Adrenal gland (tissue), 12 donors: ENCODE data around the gene PRG2. TPM values are rescaled to one million over a fixed set of nuclear protein-coding genes. Genes with fewer than 3 reads are reported as not detected.

Source experiments
- DNase-seq, 7 donors: peaks; one replicate each; pipeline ENCODE4 v3.0.0-alpha.2; 2019 to 2020
- H3K27ac ChIP-seq, 5 donors: fragments of 200-600 bp; sonication (generic) in 4 of 5; 1 replicate in 3 of 5; 2 replicates in 2 of 5; pipeline versions ENCODE4 v1.5.1 to v1.8.0; 2016 to 2020; ENCODE audit warnings: mild to moderate bottlenecking in 1 of 5
- H3K27me3 ChIP-seq: fragments of 200-600 bp; 2 replicates; pipeline ENCODE4 v1.8.0; 2021
- H3K36me3 ChIP-seq, 2 donors: fragments of 200-600 bp; replicated peaks in 1 of 2; 1 replicate in 1 of 2; 2 replicates in 1 of 2; pipeline versions ENCODE4 v1.5.1 to v1.8.0; 2018 to 2022
- H3K4me1 ChIP-seq, 2 donors: fragments of 200-600 bp; replicated peaks in 1 of 2; 1 replicate in 1 of 2; 2 replicates in 1 of 2; pipeline versions ENCODE4 v1.5.1 to v1.8.0; 2018 to 2021
- H3K4me3 ChIP-seq, 4 donors: fragments of 200-600 bp; sonication (generic) in 3 of 4; one replicate each; pipeline ENCODE4 v1.5.1; 2016 to 2018
- H3K9me3 ChIP-seq, 3 donors: fragments of 200-600 bp; sonication (generic) in 1 of 3; replicated peaks in 1 of 3; 1 replicate in 2 of 3; 2 replicates in 1 of 3; pipeline versions ENCODE4 v1.5.1 to v1.8.0; 2016 to 2021
- POLR2A ChIP-seq, 2 donors: fragments of 450-650 bp; IDR thresholded peaks; one replicate each; pipeline ENCODE4 v1.6.1; 2017; ENCODE audit warnings: antibody characterized with exemption in 2 of 2, mild to moderate bottlenecking in 2 of 2, moderate library complexity in 1 of 2
- WGBS, 4 donors: extraction: QIAGEN DNeasy Blood & Tissue Kit in 2 of 4; methylation state at CpG; one replicate each; pipeline versions ENCODE4 v1.1.5 to v1.1.7; 2013 to 2017; 5-methylcytosine and 5-hydroxymethylcytosine counted together
- intact Hi-C, 2 donors: fragments of 100-400 bp; cut with DNase I; formaldehyde crosslinking; loops; one replicate each; pipeline versions ENCODE4 v1.14.1 to v1.15.0; 2022 to 2023
- polyA plus RNA-seq, 3 donors: library from polyadenylated mRNA; stranded (reverse); fragments of 200-250 nt in 2 of 3; fragments of 350-450 nt in 1 of 3; fragmentation: Illumina TruSeq in 1 of 3; extraction: RNeasy Lipid Tissue Mini Kit (QIAGEN cat#74804) in 1 of 3; gene quantifications; one replicate each; pipeline ENCODE4 v1.2.3, GENCODE V29; 2013 to 2014
- total RNA-seq, 9 donors: library from RNA; depleted of rRNA in 4 of 9; stranded (reverse); fragments of >200 nt in 4 of 9; fragments of 120-200 nt in 1 of 9; fragmentation: NEBNext Ultra II Directional in 1 of 9; extraction: Animal tissue kit (Norgen Biotek cat#: 25700) in 1 of 9; gene quantifications; one replicate each; pipeline versions ENCODE4 v1.1.0 to v1.2.4, GENCODE V29; 2013 to 2023
- TF ChIP-seq, protein P1 (sequence below), 6 experiments: fragments of 450-650 bp in 4 of 6; fragments of 200-600 bp in 2 of 6; sonication (generic) in 1 of 6; IDR thresholded peaks; 1 replicate in 5 of 6; 2 replicates in 1 of 6; pipeline versions ENCODE4 v1.5.1 to v1.8.0; 2016 to 2021; ENCODE audit warnings: antibody characterized with exemption in 6 of 6, mild to moderate bottlenecking in 2 of 6, moderate library complexity in 1 of 6
- donor health status: healthy with polysubstance abuse.
- donor health status: Bipolar disorder and iron deficiency.
- donor health status: DM: yes; HTN: yes; CAD: no.
- donor health status: DM: no; HTN: no; CAD: no.
- donor health status: DM: no; HTN: no; CAD: no.
- donor health status: DM: yes; HTN: yes; CAD: no.

Gene PRG2
- total and polyA plus RNA-seq, 12 donors, result 0.24 to 0.97 (median 0.27) TPM; not detected in 8

DNA sequence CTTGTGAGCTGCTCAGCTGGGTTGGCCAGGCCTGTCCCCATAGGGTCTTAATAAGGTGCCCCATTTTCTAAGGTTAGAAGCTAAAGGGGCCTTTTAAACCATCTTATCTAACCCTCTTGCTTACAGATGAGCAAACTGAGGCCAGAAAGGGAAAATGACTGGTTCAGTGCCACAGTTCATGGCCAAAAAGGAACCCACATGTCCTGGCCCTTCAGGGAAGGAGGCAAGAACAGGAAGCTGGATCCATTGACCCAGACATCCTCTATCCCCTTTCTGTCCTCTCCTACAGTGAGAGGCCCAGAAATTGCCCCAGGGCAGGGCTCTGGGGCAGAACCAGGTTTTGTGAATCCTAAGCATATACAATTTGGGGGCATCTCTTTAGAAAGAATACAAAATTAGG lies 19.5 kb downstream of the PRG2 start:
- Histone ChIP-seq H3K27ac (no peak overlapping the region), H3K9me3 (no peaks in the 10 kb centered on the region), H3K36me3 (no peaks in the 10 kb centered on the region), H3K27me3 (no peaks in the 10 kb centered on the region), H3K4me1 (no peaks in the 10 kb centered on the region), H3K4me3 (no peak overlapping the region)
- no peak for DNase-seq
- intact Hi-C loops, result no loop called here
- TF ChIP-seq, protein P1, sequence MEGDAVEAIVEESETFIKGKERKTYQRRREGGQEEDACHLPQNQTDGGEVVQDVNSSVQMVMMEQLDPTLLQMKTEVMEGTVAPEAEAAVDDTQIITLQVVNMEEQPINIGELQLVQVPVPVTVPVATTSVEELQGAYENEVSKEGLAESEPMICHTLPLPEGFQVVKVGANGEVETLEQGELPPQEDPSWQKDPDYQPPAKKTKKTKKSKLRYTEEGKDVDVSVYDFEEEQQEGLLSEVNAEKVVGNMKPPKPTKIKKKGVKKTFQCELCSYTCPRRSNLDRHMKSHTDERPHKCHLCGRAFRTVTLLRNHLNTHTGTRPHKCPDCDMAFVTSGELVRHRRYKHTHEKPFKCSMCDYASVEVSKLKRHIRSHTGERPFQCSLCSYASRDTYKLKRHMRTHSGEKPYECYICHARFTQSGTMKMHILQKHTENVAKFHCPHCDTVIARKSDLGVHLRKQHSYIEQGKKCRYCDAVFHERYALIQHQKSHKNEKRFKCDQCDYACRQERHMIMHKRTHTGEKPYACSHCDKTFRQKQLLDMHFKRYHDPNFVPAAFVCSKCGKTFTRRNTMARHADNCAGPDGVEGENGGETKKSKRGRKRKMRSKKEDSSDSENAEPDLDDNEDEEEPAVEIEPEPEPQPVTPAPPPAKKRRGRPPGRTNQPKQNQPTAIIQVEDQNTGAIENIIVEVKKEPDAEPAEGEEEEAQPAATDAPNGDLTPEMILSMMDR (IDR thresholded peaks at IDR 0.05), result no peak
- TF ChIP-seq POLR2A (IDR thresholded peaks at IDR 0.05), result no peak

DNA sequence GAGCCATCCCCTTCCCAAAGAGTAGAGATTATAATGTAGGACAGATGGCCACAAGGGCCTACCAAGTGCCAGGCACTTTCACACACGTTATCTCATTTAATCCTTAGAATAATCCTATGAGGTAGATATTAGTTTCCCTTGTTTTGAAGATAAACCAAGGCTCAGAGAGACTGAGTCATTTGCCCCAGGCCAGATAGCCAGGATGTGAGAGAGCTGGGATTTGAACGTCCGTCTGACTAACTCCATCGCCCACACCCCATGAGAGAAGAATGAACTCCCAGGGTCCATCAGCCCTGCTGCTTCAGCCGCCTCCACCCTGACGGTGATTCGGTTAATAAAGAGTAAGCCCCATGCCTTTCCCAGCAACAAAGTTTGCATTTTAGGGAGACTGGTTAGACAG lies 20.2 kb downstream of the PRG2 start:
- no peak overlapping the region for H3K4me3 ChIP-seq
- intact Hi-C loops, result no loop called here
- WGBS, 4 donors, result 87 to 95% (median 91%) methylated on average over 7 of the region's 7 CpGs
- H3K9me3 ChIP-seq, result no peaks in the 10 kb centered on the region
- no peak for DNase-seq
- H3K36me3 ChIP-seq, result no peaks in the 10 kb centered on the region
- no peak for TF ChIP-seq POLR2A (IDR thresholded peaks at IDR 0.05)
- TF ChIP-seq, protein P1 (IDR thresholded peaks at IDR 0.05), result no peak
- H3K27ac ChIP-seq, result no peak overlapping the region
- no peaks in the 10 kb centered on the region for H3K27me3 ChIP-seq
- H3K4me1 ChIP-seq, result no peaks in the 10 kb centered on the region

DNA sequence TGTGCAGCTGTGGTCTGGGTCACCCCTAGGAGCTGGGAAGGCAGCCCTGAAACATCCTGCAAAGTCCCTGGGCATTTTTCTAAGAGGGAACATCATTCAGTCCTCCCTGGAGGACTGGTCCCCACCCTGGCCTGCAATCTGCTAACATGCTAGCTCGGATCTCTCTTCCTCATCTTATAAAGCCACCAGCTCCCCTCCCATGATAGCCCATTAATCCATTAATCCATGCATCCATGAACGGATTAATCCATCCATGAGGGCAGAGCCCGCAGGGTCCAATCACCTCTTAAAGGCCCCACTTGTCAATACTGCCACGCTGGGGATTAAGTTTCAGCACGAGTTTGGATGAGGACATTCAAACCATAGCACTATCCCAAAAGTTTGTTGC lies 21.6 kb downstream of the PRG2 start:
- Histone ChIP-seq H3K36me3 (no peaks in the 10 kb centered on the region), H3K27me3 (no peaks in the 10 kb centered on the region), H3K9me3 (no peaks in the 10 kb centered on the region), H3K27ac (no peak overlapping the region), H3K4me1 (no peaks in the 10 kb centered on the region), H3K4me3 (no peak overlapping the region)
- intact Hi-C loops, result no loop called here
- DNase-seq, result no peak
- TF ChIP-seq POLR2A (IDR thresholded peaks at IDR 0.05), result no peak
- TF ChIP-seq, protein P1 (IDR thresholded peaks at IDR 0.05), result no peak
- 66 to 75% (median 70%) methylated on average over 5 of the region's 5 CpGs for WGBS, 4 donors

DNA sequence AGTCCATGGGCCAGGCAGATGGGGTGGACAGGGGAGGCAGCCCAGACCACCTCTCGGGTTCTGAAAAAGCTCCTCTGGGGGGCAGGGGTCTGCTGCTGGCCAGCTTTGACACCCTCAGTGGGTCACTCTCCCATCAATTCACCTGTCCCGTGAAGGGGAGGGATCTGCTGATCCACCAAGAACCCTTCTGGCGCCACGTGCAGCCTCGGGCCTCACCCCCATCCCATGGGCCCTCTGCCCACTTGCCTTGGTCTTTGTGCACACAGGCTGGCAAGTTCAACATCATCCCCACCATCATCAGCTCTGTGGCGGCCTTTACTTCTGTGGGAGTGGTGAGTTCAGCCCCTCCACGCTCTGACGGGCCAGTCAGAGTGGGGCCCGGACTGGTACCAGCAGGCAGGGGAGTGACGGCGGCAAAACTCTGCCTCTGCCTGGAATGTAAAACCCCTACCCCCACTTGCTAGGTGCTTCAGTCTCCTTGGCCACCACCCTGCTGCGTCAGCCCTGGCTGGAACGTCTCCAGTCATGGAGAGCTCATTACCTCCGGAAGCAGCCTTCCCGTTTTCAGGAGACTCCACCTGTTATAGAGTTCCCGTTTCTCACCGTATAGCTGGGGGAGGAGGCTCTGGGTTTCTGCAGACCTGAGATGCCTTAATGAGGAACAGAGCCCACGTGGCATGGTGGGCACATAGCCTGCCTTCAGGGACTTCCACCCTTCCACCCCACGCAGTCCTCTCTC lies 22.2 kb downstream of the PRG2 start:
- WGBS, 4 donors, result 64 to 75% (median 70%) methylated on average over 17 to 19 of the region's 19 CpGs
- no peaks in the 10 kb centered on the region for H3K27me3 ChIP-seq
- intact Hi-C loops, result no loop called here
- no peak overlapping the region for H3K4me3 ChIP-seq
- H3K36me3 ChIP-seq, result no peaks in the 10 kb centered on the region
- no peaks in the 10 kb centered on the region for H3K4me1 ChIP-seq
- no peak overlapping the region for H3K27ac ChIP-seq
- no peaks in the 10 kb centered on the region for H3K9me3 ChIP-seq
- no peak for DNase-seq
- no peak for TF ChIP-seq POLR2A (IDR thresholded peaks at IDR 0.05)
- TF ChIP-seq, protein P1 (IDR thresholded peaks at IDR 0.05), result no peak
